ENCODE data around the gene WSCD2.

Gene WSCD2

DNA sequence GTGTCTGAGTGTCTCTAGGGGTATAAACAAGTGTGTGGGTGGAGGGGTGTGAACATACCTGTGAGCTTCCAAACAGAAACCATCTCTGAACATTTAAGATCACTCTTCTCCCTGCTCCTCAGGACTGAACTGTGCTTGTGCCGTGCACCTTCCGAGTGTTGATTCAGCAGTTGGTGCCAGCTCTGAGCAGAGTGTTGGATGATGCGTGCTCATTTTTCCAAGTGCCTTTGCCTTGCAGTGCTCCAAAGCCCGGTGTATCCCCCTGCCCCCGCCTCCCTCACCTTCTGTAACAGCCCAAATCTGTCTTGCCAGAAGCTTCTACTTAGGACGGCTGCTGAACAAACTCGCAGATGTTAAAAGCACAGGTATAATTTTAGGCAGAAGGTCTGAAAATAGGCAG is 4.4 kb downstream of the WSCD2 start:
- TF ChIP-seq, protein P1, sequence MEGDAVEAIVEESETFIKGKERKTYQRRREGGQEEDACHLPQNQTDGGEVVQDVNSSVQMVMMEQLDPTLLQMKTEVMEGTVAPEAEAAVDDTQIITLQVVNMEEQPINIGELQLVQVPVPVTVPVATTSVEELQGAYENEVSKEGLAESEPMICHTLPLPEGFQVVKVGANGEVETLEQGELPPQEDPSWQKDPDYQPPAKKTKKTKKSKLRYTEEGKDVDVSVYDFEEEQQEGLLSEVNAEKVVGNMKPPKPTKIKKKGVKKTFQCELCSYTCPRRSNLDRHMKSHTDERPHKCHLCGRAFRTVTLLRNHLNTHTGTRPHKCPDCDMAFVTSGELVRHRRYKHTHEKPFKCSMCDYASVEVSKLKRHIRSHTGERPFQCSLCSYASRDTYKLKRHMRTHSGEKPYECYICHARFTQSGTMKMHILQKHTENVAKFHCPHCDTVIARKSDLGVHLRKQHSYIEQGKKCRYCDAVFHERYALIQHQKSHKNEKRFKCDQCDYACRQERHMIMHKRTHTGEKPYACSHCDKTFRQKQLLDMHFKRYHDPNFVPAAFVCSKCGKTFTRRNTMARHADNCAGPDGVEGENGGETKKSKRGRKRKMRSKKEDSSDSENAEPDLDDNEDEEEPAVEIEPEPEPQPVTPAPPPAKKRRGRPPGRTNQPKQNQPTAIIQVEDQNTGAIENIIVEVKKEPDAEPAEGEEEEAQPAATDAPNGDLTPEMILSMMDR (IDR thresholded peaks at IDR 0.05; ENCODE audit: insufficient read depth, low read depth, low read length, missing control alignments) = no peak
- H3K4me3 ChIP-seq (ENCODE audit: low read depth, low read length) = no peak overlapping the region
- DNase-seq (ENCODE audit: low read depth) = no peak

DNA sequence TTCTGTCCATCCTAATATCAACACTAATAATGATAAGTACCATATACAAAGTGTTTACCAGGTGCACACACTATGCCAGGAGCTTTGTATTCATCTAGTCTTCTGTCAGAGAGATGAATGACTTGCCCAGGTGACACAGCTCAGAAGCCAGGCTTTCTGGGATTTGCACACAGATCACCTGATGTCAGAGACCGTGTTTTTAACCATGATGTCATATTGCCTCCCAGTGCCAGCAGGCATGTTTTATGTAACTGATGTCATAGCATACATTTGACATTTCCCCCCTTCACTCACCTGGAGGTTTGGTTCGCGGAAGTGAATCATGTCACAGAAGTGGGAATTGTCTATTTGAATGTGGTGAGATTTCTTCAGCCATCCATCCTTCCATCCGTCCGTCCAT is 5.7 kb downstream of the WSCD2 start:
- no peak for DNase-seq (ENCODE audit: low read depth)
- no peak overlapping the region for H3K4me3 ChIP-seq (ENCODE audit: low read depth, low read length)
- TF ChIP-seq, protein P1 (IDR thresholded peaks at IDR 0.05; ENCODE audit: insufficient read depth, low read depth, low read length, missing control alignments) = no peak

DNA sequence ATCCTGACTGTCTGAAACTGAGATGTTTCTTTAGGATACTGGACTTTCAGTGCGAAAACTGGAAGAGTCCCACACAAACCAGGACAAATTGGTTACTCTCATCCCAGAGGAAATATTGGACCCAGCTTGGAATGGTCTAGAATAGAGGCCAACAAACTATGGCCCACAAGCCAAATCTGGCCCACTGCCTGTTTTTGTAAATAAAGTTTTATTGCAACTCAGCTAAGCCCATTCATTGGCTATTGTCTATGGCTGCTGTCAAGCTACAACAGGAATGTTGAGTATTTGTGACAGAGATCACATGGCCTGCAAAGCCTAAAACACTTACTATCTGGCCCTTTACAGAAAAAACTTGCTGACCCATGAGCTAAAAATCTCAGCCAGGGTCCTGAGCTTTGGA is 6.5 kb downstream of the WSCD2 start:
- no peak for DNase-seq (ENCODE audit: low read depth)
- TF ChIP-seq, protein P1 (IDR thresholded peaks at IDR 0.05; ENCODE audit: insufficient read depth, low read depth, low read length, missing control alignments) = no peak

DNA sequence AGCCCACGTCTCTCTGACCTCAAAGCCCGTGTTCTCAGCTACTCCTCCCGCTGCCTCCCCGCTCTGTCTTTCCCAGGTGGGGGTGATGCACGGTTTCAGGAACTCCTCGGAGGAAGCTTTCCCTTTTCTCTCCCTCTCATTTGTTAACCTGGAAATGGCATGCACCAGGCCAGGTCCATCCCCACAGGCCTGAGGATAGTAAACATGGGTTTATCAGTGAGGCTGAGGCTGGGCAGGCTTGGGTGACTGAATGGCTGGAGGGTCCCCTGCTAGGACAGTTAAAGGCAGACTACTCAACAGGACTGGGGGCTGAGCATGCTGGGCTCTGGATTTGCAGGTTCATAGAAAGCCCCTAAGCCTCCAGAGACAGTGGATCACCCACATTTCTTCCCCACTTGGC is 7.6 kb downstream of the WSCD2 start:
- TF ChIP-seq, protein P1 (IDR thresholded peaks at IDR 0.05; ENCODE audit: insufficient read depth, low read depth, low read length, missing control alignments) = no peak
- no peak for DNase-seq (ENCODE audit: low read depth)

More for the DNA sequence above, 6.5 kb downstream of the WSCD2 start:
- no peak overlapping the region for H3K4me3 ChIP-seq (ENCODE audit: low read depth, low read length)

DNA sequence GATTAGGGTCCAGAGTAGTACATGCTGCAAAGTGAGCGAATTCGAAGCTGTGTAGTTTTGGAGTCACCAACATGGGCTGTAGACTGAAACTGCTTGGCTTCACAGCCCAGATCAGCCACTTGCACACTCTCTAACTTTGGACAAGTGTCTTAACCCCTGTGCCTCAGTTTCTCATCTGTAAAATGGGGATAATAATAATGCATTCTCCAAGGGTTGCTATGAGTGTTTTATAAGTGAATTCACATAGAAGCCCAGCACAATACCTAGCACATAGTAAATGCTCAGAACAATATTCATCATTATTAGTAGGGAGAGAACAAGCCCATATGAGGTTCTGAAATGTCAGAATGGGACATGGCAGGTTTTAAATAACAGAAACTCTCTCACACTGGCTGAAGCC is 10.4 kb downstream of the WSCD2 start:
- TF ChIP-seq, protein P1 (IDR thresholded peaks at IDR 0.05; ENCODE audit: insufficient read depth, low read depth, low read length, missing control alignments) = no peak

More for the DNA sequence above, 7.6 kb downstream of the WSCD2 start:
- no peak overlapping the region for H3K4me3 ChIP-seq (ENCODE audit: low read depth, low read length)

DNA sequence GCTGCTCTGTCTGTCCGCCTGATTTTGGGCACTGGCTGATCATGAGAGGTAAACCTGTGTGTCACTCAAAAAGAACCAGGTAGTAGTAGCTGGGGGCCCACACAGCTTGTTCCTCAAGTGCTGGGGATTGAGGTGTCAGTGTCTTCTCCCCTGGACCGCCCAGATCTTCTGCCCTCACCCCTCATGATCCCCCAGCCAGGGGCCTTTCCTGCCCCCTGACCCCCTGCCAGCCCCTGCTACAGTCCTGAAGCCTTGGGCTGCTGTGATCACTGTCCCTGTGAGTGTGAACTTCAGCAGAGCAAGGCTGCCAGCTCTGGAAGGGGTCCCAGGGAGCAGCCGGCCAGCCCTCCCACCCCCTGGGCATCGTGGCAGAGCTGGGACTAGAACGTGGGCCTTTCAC is 11.4 kb downstream of the WSCD2 start:
- TF ChIP-seq, protein P1 (IDR thresholded peaks at IDR 0.05; ENCODE audit: insufficient read depth, low read depth, low read length, missing control alignments) = no peak
- no peak for DNase-seq (ENCODE audit: low read depth)
- H3K4me3 ChIP-seq (ENCODE audit: low read depth, low read length) = no peak overlapping the region

More for the DNA sequence above, 10.4 kb downstream of the WSCD2 start:
- H3K4me3 ChIP-seq (ENCODE audit: low read depth, low read length) = no peak overlapping the region
- no peak for DNase-seq (ENCODE audit: low read depth)

DNA sequence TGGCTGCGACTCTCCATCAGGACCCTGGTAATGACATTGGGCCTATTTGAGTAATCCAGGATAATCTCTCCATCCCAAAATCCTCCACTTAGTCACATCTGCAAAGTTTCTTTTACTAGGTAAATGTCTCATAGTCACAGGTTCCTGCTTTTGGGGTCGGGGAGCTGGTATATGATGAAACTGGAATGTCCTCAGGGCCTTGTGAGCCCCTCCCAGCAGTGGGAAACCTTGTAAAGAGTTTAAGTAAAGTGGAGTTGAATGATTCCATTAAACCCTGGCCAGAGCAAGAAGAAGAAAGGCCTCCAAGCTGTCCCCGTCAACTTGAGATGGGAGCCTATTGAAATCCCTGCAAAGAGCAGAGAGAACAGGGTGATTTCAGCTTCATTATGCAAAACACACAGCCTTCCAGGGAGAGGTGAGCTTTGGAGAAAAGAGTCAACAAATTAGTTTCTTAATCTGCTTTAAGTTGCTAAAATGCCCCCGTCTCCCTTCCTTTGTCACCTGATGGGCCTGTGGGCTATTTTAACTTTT is 12.6 kb downstream of the WSCD2 start:
- TF ChIP-seq, protein P1 (IDR thresholded peaks at IDR 0.05; ENCODE audit: insufficient read depth, low read depth, low read length, missing control alignments) = no peak
- DNase-seq (ENCODE audit: low read depth) = no peak
- H3K4me3 ChIP-seq (ENCODE audit: low read depth, low read length) = no peak overlapping the region

Measured in GM12865 (cell line).